RWPE2 (cell line): Measurements from ENCODE around the gene DNM2.

Source experiments
- ATAC-seq: fragments of 200-7000 bp; cut with Tn5 transposase; 3 replicates; pipeline ENCODE4 v1.9.1; 2021; ENCODE audit warnings: low read depth
- DNase-seq: peaks from one replicate; pipeline ENCODE4 v3.0.0-alpha.2; 2020; ENCODE audit warnings: low spot score
- H3K27ac ChIP-seq: fragments of 450-650 bp; 2 replicates; pipeline ENCODE4 v1.5.1; 2017; ENCODE audit warnings: mild to moderate bottlenecking; ENCODE audit not compliant: poor library complexity, severe bottlenecking
- H3K27me3 ChIP-seq: fragments of 250-450 bp; sonication (Bioruptor Pico); 2 replicates; pipeline ENCODE4 v1.5.1; 2021; ENCODE audit warnings: mild to moderate bottlenecking, moderate library complexity; ENCODE audit not compliant: insufficient read depth, poor library complexity, severe bottlenecking
- H3K36me3 ChIP-seq: fragments of 250-450 bp; sonication (Bioruptor Pico); 2 replicates; pipeline ENCODE4 v1.5.1; 2020; ENCODE audit warnings: low read depth, mild to moderate bottlenecking, moderate library complexity
- H3K4me1 ChIP-seq: fragments of 250-450 bp; sonication (Bioruptor Pico); 2 replicates; pipeline ENCODE4 v1.5.1; 2021; ENCODE audit warnings: mild to moderate bottlenecking, moderate library complexity; ENCODE audit not compliant: insufficient read depth, poor library complexity, severe bottlenecking
- H3K4me3 ChIP-seq: fragments of 250-450 bp; sonication (Bioruptor Pico); 2 replicates; pipeline ENCODE4 v1.5.1; 2021; ENCODE audit warnings: mild to moderate bottlenecking, moderate library complexity; ENCODE audit not compliant: severe bottlenecking
- H3K9me3 ChIP-seq: fragments of 250-450 bp; sonication (Bioruptor Pico); 2 replicates; pipeline ENCODE4 v1.5.1; 2021; ENCODE audit warnings: mild to moderate bottlenecking, moderate library complexity; ENCODE audit not compliant: severe bottlenecking
- CTCF ChIP-seq: fragments of 450-650 bp; IDR thresholded peaks from one replicate; pipeline ENCODE4 v1.5.1; 2017; ENCODE audit warnings: mild to moderate bottlenecking, moderate library complexity; ENCODE audit not compliant: poor library complexity, severe bottlenecking

DNM2 gene

GRCh38 chr19:10768936-10769335 lies 51.1 kb downstream of the DNM2 start:
- DNase-seq (no peak), ATAC-seq (no peak)
- Histone ChIP-seq H3K27me3 (no peaks in the 10 kb centered on the region), H3K27ac (no peak overlapping the region), H3K4me1 (no peaks in the 10 kb centered on the region), H3K4me3 (no peak overlapping the region), H3K9me3 (no peaks in the 10 kb centered on the region), H3K36me3 (peaks cover 20% of the 10 kb centered on the region)
- no peak for TF ChIP-seq CTCF

DNA sequence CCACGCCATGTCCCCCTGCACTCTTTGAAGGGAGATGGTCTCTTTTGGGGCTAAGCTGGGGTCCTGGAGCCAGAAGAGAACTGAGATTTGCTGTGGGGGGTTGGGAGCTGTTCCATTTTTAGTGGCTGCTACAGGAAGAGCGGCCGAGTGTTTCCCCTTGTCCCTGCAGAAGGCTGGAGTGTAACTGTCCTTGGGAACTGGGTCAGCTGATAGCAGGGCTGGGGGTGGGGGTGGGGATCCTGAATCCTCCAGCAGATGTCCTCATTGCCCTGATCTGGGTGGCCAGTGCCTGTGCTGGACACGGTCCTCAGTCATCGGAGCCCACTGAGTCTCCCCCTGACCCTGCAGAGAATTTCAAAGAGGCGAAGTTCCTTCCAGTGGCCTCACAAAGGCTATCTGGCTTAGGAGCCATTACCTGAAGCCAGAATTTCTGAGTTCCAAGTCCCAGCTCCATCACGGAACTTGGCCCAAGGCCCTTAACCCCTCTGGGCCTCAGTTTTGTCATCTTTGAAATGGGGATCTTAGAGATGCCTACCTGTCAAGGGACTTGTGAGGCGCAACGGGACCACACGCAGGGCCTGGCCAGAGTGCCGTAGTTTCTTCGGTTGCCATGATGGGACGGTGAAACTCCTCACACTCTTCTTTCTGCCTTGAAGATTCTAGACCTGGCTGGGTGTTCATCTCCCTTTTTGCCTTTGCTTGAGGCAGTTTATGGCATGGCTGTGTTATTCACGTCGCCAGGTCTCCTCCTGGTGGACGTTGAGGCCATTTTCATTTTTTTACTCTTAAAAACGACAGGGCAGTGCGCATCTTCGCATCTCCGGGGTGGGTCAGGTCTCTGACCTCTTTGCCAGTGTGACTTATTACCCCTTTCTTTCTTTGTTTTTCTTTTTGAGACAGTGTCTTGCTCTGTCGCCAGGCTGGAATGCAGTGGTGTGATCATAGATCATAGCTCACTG lies 51.9 kb downstream of the DNM2 start:
- H3K4me1 ChIP-seq, result no peaks in the 10 kb centered on the region
- no peaks in the 10 kb centered on the region for H3K9me3 ChIP-seq
- H3K4me3 ChIP-seq, result no peak overlapping the region
- peaks cover 25% of the 10 kb centered on the region for H3K36me3 ChIP-seq
- no peak for TF ChIP-seq CTCF
- H3K27ac ChIP-seq, result no peak overlapping the region
- peak; percentile 35; the same call in 1 of the 3 replicates for ATAC-seq
- H3K27me3 ChIP-seq, result no peaks in the 10 kb centered on the region
- DNase-seq, result no peak

GRCh38 chr19:10773969-10774368 lies 56.1 kb downstream of the DNM2 start:
- Histone ChIP-seq H3K27ac (no peak overlapping the region), H3K9me3 (no peaks in the 10 kb centered on the region), H3K27me3 (no peaks in the 10 kb centered on the region), H3K4me1 (no peaks in the 10 kb centered on the region), H3K36me3 (peaks cover 53% of the 10 kb centered on the region), H3K4me3 (no peak overlapping the region)
- ATAC-seq, result peak; percentile 67
- no peak for DNase-seq
- no peak for TF ChIP-seq CTCF

DNA sequence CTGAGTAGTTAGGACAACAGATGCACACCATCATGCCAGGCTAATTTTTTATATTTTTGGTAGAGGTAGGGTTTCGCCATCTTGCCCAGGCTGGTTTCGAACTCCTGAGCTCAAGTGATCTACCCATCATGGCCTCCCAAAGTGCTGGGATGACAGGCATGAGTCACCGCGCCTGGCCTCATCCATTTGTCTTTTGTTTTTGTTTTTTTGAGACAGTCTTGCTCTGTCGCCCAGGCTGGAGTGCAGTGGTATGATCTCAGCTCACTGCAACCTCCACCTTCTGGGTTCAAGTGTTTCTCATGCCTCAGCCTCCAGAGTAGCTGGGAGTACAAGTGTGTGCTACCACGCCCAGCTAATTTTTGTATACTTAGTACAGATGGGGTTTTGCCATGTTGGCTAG lies 57.0 kb downstream of the DNM2 start:
- H3K4me1 ChIP-seq, result no peaks in the 10 kb centered on the region
- H3K9me3 ChIP-seq, result no peaks in the 10 kb centered on the region
- ATAC-seq (no peak), DNase-seq (no peak)
- H3K27me3 ChIP-seq, result no peaks in the 10 kb centered on the region
- TF ChIP-seq CTCF, result no peak
- no peak overlapping the region for H3K4me3 ChIP-seq
- H3K36me3 ChIP-seq, result peaks cover 58% of the 10 kb centered on the region
- no peak overlapping the region for H3K27ac ChIP-seq
